H9 (cell line): ENCODE data around the gene PSMD1. TPM values are rescaled to one million over a fixed set of nuclear protein-coding genes. Genes with fewer than 3 reads are reported as not detected.

Experiments used
- DNase-seq: peaks from one replicate; pipeline ENCODE4 v3.0.0-alpha.2; 2017
- H2AFZ ChIP-seq: one replicate; pipeline ENCODE4 v1.6.1; 2013; ENCODE audit warnings: mild to moderate bottlenecking, low read length, control low read depth, moderate library complexity
- H2AK5ac ChIP-seq: 2 replicates; pipeline ENCODE4 v1.6.1; 2013; ENCODE audit warnings: low read length, control low read depth, mixed read lengths; ENCODE audit not compliant: insufficient read length
- H2BK120ac ChIP-seq: one replicate; pipeline ENCODE4 v1.6.1; 2013; ENCODE audit warnings: low read depth, mild to moderate bottlenecking, low read length, control low read depth, inconsistent platforms; ENCODE audit not compliant: poor library complexity, severe bottlenecking
- H2BK12ac ChIP-seq: 2 replicates; pipeline ENCODE4 v1.6.1; 2013; ENCODE audit warnings: low read length, control low read depth, mixed read lengths, low read depth; ENCODE audit not compliant: insufficient read length
- H2BK15ac ChIP-seq: 2 replicates; pipeline ENCODE4 v1.6.1; 2013; ENCODE audit warnings: low read depth, low read length, control low read depth
- H2BK20ac ChIP-seq: one replicate; pipeline ENCODE4 v1.6.1; 2013; ENCODE audit warnings: low read depth, mild to moderate bottlenecking, low read length, control low read depth, inconsistent platforms; ENCODE audit not compliant: poor library complexity, severe bottlenecking
- H2BK5ac ChIP-seq: 2 replicates; pipeline ENCODE4 v1.6.1; 2013; ENCODE audit warnings: low read length, control low read depth, mixed read lengths; ENCODE audit not compliant: insufficient read length
- H3K14ac ChIP-seq: 2 replicates; pipeline ENCODE4 v1.6.1; 2013; ENCODE audit warnings: low read length, control low read depth; ENCODE audit not compliant: insufficient read depth
- H3K18ac ChIP-seq: 2 replicates; pipeline ENCODE4 v1.6.1; 2013; ENCODE audit warnings: low read depth, mild to moderate bottlenecking, mixed read lengths, low read length, control low read depth; ENCODE audit not compliant: insufficient read length
- H3K23ac ChIP-seq: 2 replicates; pipeline ENCODE4 v1.6.1; 2013; ENCODE audit warnings: low read length, control low read depth, mixed read lengths, low read depth; ENCODE audit not compliant: insufficient read length
- H3K23me2 ChIP-seq: 2 replicates; pipeline ENCODE4 v1.6.1; 2013; ENCODE audit warnings: low read depth, mild to moderate bottlenecking, mixed read lengths, low read length, control low read depth; ENCODE audit not compliant: insufficient read length, poor library complexity, severe bottlenecking
- H3K27ac ChIP-seq: 2 replicates; pipeline ENCODE4 v1.5.1; 2013; ENCODE audit warnings: low read length, control low read depth, mixed read lengths, low read depth; ENCODE audit not compliant: insufficient read length
- H3K27me3 ChIP-seq: 2 replicates; pipeline ENCODE4 v1.6.1; 2013; ENCODE audit warnings: low read length, control low read depth, inconsistent platforms; ENCODE audit not compliant: insufficient read depth
- H3K4ac ChIP-seq: 2 replicates; pipeline ENCODE4 v1.6.1; 2013; ENCODE audit warnings: low read depth, mild to moderate bottlenecking, control low read depth, inconsistent platforms, low read length, moderate library complexity
- H3K4me1 ChIP-seq: 2 replicates; pipeline ENCODE4 v1.6.1; 2013; ENCODE audit warnings: low read length, control low read depth, inconsistent platforms; ENCODE audit not compliant: insufficient read depth
- H3K4me2 ChIP-seq: 2 replicates; pipeline ENCODE4 v1.6.1; 2013; ENCODE audit warnings: low read length, control low read depth, mixed read lengths; ENCODE audit not compliant: insufficient read length, insufficient read depth
- H3K56ac ChIP-seq: 2 replicates; pipeline ENCODE4 v1.6.1; 2013; ENCODE audit warnings: low read depth, mild to moderate bottlenecking, mixed read lengths, low read length, control low read depth; ENCODE audit not compliant: insufficient read length
- H3K79me1 ChIP-seq: 2 replicates; pipeline ENCODE4 v1.6.1; 2013; ENCODE audit warnings: low read depth, mild to moderate bottlenecking, moderate library complexity, low read length, control low read depth, inconsistent platforms; ENCODE audit not compliant: insufficient read depth, poor library complexity, severe bottlenecking
- H3K79me2 ChIP-seq: 2 replicates; pipeline ENCODE4 v1.6.1; 2013; ENCODE audit warnings: low read length, control low read depth, inconsistent platforms; ENCODE audit not compliant: insufficient read depth
- H3K9ac ChIP-seq: 2 replicates; pipeline ENCODE4 v1.6.1; 2013; ENCODE audit warnings: low read length, control low read depth, mixed read lengths; ENCODE audit not compliant: insufficient read length; ENCODE audit errors: extremely low read depth
- H3K9me3 ChIP-seq: one replicate; pipeline ENCODE4 v1.6.1; 2013; ENCODE audit warnings: low read depth, low read length, inconsistent platforms; ENCODE audit not compliant: control insufficient read depth
- H3T11ph ChIP-seq: one replicate; pipeline ENCODE4 v1.6.1; 2013; ENCODE audit warnings: mild to moderate bottlenecking, low read length, control low read depth, inconsistent platforms
- H4K20me1 ChIP-seq: one replicate; pipeline ENCODE4 v1.6.1; 2013; ENCODE audit not compliant: control insufficient read depth, insufficient read length, insufficient read depth
- H4K5ac ChIP-seq: 2 replicates; pipeline ENCODE4 v1.6.1; 2013; ENCODE audit warnings: low read depth, mild to moderate bottlenecking, mixed read lengths, low read length, control low read depth; ENCODE audit not compliant: insufficient read length
- H4K8ac ChIP-seq: replicated peaks from 2 replicates; pipeline ENCODE4 v1.6.1; 2013; ENCODE audit warnings: low read length, control low read depth, mixed read lengths, low read depth; ENCODE audit not compliant: insufficient read length
- H4K91ac ChIP-seq: 2 replicates; pipeline ENCODE4 v1.6.1; 2013; ENCODE audit warnings: low read depth, mild to moderate bottlenecking, moderate library complexity, mixed read lengths, low read length, control low read depth; ENCODE audit not compliant: insufficient read length
- H3K27ac Mint-ChIP-seq, 3 experiments: 2 replicates in 2 of 3; 3 replicates in 1 of 3; pipeline ENCODE4 v1.8.0; 2020 to 2021; ENCODE audit warnings: mixed read lengths in 3 of 3, mild to moderate bottlenecking in 1 of 3, moderate library complexity in 1 of 3
- H3K27me3 Mint-ChIP-seq: 2 replicates; pipeline ENCODE4 v1.8.0; 2021; ENCODE audit warnings: low read depth, mild to moderate bottlenecking, moderate library complexity, mixed read lengths
- H3K36me3 Mint-ChIP-seq, 3 experiments: 2 replicates in 2 of 3; 3 replicates in 1 of 3; pipeline ENCODE4 v1.8.0; 2020 to 2021; ENCODE audit warnings: low read depth in 3 of 3, mixed read lengths in 3 of 3; ENCODE audit not compliant: insufficient read depth in 1 of 3
- H3K4me1 Mint-ChIP-seq, 2 experiments: 2 replicates each; pipeline ENCODE4 v1.8.0; 2020; ENCODE audit warnings: mixed read lengths in 2 of 2
- H3K4me3 Mint-ChIP-seq, 2 experiments: 2 replicates in 1 of 2; 3 replicates in 1 of 2; pipeline ENCODE4 v1.8.0; 2020 to 2021; ENCODE audit warnings: mild to moderate bottlenecking in 2 of 2, mixed read lengths in 2 of 2, moderate library complexity in 1 of 2
- H3K9me3 Mint-ChIP-seq, 2 experiments: 2 replicates in 1 of 2; 3 replicates in 1 of 2; pipeline ENCODE4 v1.8.0; 2020; ENCODE audit warnings: mild to moderate bottlenecking in 2 of 2, mixed read lengths in 2 of 2, moderate library complexity in 1 of 2
- CTCF ChIP-seq: fragments of 200-600 bp; sonication (generic); conservative IDR thresholded peaks from 3 replicates; pipeline ENCODE4 v1.8.0; 2021; ENCODE audit warnings: antibody characterized with exemption, mild to moderate bottlenecking
- WGBS: extraction: QIAGEN DNeasy Blood & Tissue Kit; methylation state at CpG from one replicate; pipeline ENCODE4 v1.1.7; 2013; ENCODE audit warnings: missing lambda C conversion rate, low lambda C conversion rate, mixed read lengths; ENCODE audit not compliant: insufficient read length; ENCODE audit errors: extremely low coverage; 5-methylcytosine and 5-hydroxymethylcytosine counted together
- total RNA-seq: library from RNA; stranded (reverse); gene quantifications from 2 replicates; pipeline ENCODE4 v1.2.1, GENCODE V29; 2021

The PSMD1 gene
- total RNA-seq, 1 experiment from 2014 or later = 166 TPM

GRCh38 chr2:231182513-231182899 lies 125.8 kb downstream of the PSMD1 start:
- H4K8ac ChIP-seq = no peak overlapping the region
- no peak overlapping the region for H3K27ac Mint-ChIP-seq
- H4K91ac ChIP-seq = no peak overlapping the region
- H3K14ac ChIP-seq = no peak overlapping the region
- no peaks in the 10 kb centered on the region for H3K79me1 ChIP-seq
- H3K9me3 ChIP-seq = no peaks in the 10 kb centered on the region
- H2BK120ac ChIP-seq = no peak overlapping the region
- no peaks in the 10 kb centered on the region for H3K9me3 Mint-ChIP-seq
- no peak overlapping the region for H3K4ac ChIP-seq
- no peaks in the 10 kb centered on the region; a peak in 1 of 7 replicates for H3K36me3 Mint-ChIP-seq
- no peak overlapping the region for H4K5ac ChIP-seq
- H3K79me2 ChIP-seq = no peaks in the 10 kb centered on the region
- H3K27me3 Mint-ChIP-seq = no peaks in the 10 kb centered on the region; the same call in 1 of the 2 replicates
- H2AFZ ChIP-seq = no peak overlapping the region
- H3K4me2 ChIP-seq = no peak overlapping the region
- H2BK15ac ChIP-seq = no peak overlapping the region
- no peak overlapping the region for H3T11ph ChIP-seq
- no peak overlapping the region for H3K4me3 Mint-ChIP-seq
- no peak for TF ChIP-seq CTCF
- H2BK12ac ChIP-seq = no peak overlapping the region
- no peak overlapping the region for H3K23ac ChIP-seq
- H3K27me3 ChIP-seq = no peaks in the 10 kb centered on the region
- peaks cover 27% of the 10 kb centered on the region in 2 experiments for H3K4me1 Mint-ChIP-seq
- H2BK20ac ChIP-seq = no peak overlapping the region
- H3K56ac ChIP-seq = no peak overlapping the region
- no peaks in the 10 kb centered on the region for H3K23me2 ChIP-seq
- no peak overlapping the region for H2AK5ac ChIP-seq
- H2BK5ac ChIP-seq = no peak overlapping the region
- no peaks in the 10 kb centered on the region for H4K20me1 ChIP-seq
- H3K9ac ChIP-seq = no peak overlapping the region
- no peak overlapping the region for H3K18ac ChIP-seq
- H3K4me1 ChIP-seq = peaks cover 4% of the 10 kb centered on the region; the same call in 1 of the 2 replicates
- no peak for DNase-seq
- no CpG with 5 or more reads among the region's 8 CpGs for WGBS
- no peak overlapping the region for H3K27ac ChIP-seq
